ENCODE results near the gene ZKSCAN5.
A peak's percentile ranks its signal among the peaks of the same experiment; 100 is the strongest.
"Not testable (repeated sequence)": the region's sequence is repeated elsewhere in the genome, so short reads cannot be mapped to it uniquely, and the experiment has no call there.

The ZKSCAN5 gene

DNA sequence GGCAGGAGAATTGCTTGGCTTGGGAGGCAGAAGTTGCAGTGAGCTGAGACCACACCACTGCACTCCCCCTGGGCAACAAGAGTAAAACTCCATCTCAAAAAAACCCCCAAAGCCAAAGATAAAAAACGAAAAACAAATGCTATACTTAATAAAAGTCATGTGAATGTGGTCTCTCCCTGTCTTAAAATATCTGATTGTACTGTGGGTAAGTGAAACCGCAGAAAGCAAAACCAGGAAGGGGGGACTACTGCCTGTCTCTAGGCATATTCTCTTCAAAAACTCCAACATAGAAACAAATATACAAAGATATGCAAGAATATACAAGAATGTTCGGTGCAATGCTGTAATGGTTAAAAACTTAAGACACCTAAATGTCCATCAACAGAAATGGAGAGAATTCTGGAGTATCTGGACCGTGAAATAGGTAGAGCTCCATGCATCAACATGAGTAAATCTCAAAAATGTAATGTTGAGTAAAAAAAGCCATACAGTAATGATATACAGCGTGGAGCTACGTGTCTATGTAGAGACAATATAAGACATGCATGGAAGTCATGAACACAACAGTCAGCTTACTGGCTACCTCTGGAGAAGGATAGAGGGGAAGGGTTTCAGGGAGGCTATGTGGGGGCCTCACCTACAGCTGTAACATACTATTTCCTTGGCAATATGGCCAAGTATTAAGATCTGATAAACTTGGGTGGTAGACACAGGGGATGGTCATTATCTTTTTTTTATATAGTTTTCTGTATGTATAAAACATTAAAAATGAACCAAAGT is 6.5 kb upstream of the ZKSCAN5 start:
- no peak for DNase-seq (ENCODE audit: low read depth)

DNA sequence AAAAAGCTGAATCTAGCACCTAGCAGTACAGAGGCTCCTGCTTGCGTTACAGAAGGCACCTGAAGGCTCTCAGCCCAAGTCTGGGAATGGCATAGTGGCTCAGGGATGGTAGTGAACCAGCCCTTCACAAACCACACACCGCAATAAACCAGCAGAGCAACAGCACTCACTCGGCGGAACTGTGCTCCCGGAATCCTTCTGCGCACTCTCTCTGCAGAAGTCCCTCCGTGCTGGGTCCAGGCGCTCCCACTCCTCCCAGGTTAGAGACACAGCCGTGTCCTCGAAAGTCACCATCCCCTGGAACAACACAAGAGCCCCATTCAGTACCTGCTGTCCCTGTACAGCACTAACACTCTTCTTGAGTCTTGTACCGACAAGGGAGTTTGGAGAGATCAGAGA is 5.9 kb upstream of the ZKSCAN5 start:
- no peak for DNase-seq (ENCODE audit: low read depth)

DNA sequence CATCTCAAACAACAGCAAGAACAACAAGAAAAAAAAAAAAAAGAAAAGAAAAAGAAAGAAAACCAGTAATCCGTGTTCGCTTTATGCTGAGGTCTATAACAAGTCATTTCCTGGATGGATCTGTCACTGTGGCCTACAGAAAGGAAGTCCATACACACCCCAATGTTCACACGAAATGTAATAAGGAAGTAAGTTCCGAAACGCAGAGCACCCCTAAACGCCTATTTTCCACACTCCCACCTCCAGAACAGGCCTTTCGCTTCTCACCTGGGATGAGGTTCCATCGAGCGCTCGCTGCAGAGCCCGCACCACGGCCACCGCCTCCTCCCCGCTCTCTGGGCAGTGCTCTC is 5.1 kb upstream of the ZKSCAN5 start:
- no peak for DNase-seq (ENCODE audit: low read depth)

DNA sequence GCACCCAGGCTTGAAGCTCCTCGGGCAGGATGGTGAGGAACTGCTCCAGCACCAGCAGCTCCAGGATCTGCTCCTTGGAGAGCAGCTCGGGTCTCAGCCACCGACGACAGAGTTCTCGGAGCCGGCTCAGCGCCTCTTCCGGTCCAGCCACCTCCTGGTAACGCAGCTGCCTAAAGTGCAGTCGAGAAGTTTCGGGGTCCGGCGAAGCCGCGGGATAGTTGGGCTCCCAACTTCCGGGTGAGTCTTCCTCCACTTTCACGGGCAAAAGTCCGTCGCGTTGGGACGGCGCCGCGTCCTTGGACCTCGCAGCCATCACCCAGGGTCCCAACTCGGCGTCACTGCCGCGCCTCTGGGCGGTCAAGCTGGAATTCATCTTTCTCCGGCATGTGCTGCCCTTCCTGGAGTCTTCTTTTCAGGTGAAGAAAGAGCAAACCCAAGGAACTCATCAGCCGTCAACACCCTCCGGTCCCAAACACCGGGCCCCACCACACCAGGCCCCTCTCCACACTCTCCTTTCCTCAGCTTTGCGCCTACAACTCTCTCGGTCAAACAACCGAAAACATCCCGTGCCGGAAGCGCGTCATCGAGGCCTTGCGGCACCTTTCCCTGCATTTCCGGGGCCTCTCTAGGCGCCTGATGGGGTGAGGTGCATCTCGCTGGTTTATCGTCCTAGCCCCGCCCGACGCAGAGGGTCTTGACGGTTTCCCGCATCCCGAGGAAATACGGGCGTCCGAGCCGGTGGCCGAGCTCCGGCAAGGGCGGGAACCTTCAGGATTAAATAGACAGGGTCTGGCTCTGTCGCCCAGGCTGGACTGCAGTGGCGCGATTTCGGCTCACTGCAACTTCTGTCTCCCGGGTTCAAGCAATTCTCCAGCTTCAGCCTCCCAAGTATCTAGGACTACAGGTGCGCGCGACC is 4.5 kb upstream of the ZKSCAN5 start, which contains the start of gene ZNF394:
Gene ZNF394 (minus strand): TSS at position 561 of the 916 bp plus-strand sequence. CDS start 188 bp downstream, at position 373.
- DNase-seq (ENCODE audit: low read depth) = peak; percentile 75

DNA sequence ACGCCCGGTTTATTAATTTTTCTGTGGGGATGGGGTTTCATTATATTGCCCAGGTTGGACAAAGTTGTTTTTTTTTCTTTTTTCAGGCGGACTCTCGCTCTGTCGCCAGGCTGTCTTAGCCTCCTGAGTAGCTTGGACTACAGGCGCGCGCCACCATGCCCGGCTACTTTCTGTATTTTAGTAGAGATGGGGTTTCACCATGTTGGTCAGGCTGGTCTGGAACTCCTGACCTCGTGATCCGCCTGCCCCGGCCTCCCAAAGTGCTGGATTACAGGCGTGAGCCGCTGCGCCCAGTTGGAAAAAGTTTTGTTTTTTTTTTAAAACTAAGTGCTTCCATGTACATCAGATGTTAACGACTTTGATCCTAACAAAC is 3.8 kb upstream of the ZKSCAN5 start:
- no peak for DNase-seq (ENCODE audit: low read depth)

DNA sequence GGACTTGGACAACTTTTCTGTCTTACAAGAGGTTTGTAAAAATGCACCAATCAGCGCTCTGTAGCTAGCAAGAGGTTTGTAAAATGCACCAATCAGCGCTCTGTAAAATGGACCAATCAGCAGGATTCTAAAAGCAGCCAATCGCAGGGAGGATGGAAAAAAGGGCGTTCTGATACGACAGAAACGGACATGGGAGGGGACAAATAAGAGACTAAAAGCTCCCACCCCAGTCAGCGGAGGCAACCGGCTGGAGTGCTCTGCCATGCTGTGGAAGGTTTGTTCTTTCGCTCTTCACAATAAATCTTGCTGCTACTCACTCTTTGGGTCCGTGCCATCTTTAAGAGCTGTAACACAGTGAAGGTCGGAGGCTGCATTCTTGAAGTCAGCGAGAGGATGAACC is 3.2 kb upstream of the ZKSCAN5 start:
- DNase-seq (ENCODE audit: low read depth) = not testable (repeated sequence)

DNA sequence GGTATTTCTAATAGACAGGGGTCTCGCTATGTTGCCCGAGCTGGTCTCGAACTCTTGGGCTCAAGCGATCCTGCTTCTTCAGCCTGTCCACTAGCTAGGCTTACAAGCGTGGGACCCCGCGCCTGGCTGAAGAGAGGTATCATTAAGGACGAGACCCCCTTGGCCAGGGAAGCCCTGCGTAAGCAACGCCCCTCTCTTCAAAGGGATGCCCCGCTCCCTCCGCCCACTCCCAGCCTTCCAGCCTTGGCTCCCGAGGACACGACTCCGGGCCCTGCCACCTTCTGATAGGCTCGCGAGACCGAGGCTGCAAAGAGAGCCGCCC is 220 bp upstream of the ZKSCAN5 start:
- no peak for DNase-seq (ENCODE audit: low read depth)

DNA sequence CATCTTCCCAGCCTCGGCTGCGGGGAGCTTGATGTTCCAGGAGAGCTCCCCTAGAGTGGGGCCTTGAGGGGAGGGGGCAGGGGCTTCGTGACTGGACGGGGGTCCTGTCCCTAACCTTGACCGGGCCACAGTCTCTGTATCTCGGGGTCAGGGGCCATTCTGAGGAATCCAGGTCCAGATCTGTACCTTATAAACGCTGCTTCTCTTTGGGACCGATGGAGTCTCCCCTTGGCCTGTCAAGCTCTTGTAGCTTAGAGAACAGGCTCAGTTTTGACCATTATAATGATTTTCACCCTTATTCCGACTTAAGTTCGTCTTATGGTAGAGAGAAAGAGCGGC is 831 bp downstream of the ZKSCAN5 start:
- no peak for DNase-seq (ENCODE audit: low read depth)

DNA sequence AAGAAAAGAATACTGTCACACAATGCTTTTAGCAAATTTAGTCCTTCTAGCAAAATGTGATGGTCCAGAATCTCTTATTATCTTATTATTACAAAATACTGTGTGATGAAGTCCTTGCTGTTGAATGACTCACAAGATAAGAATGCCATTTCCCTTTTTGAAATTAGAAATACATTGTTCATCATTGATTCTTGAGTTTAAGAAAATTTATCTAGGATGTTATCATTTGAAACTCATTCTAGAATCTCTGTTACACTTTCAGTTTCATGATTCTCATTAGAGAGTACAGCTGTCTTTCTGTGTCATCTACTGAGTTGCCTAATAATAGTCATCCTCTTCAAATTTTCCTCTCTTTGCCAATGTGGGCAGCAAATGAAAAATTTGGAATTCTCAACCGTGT is 9.6 kb downstream of the ZKSCAN5 start:
- no peak for DNase-seq (ENCODE audit: low read depth)

DNA sequence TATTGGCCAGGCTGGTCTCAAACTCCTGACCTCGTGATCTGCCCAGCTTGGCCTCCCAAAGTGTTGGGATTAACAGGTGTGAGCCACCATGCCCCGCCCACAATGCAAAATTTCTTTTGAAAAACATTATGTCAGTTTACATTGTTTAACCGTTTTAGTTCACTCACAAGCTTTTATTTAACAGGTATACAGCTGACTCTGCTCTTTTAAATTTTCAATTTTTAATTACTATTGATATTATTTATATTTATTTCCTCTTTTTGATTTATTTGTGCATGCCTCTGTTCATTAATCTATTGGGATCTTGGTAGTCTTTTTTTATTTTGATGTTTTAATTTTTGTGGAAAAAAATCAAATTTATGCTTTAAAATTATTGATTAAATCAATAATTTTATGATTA is 16.9 kb downstream of the ZKSCAN5 start:
- no peak for DNase-seq (ENCODE audit: low read depth)

DNA sequence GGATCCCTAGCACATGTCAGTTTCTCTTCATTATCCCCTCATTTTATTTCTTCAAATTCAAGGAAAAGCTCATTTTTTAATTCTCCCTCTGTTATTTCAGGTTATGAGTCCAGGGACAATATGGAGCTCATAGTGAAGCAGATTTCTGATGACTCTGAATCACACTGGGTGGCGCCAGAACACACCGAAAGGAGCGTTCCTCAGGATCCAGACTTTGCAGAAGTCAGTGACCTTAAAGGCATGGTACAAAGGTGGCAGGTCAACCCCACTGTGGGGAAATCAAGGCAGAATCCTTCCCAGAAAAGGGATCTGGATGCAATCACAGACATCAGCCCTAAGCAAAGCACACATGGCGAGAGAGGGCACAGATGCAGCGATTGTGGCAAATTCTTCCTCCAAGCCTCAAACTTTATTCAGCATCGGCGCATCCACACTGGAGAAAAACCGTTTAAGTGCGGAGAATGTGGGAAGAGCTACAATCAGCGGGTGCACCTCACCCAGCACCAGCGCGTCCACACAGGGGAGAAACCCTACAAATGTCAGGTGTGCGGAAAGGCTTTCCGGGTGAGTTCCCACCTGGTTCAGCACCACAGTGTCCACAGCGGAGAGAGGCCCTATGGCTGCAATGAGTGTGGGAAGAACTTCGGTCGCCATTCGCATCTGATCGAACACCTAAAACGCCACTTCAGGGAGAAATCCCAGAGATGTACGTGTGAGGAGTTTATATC is 21.4 kb downstream of the ZKSCAN5 start:
- no peak for DNase-seq (ENCODE audit: low read depth)

DNA sequence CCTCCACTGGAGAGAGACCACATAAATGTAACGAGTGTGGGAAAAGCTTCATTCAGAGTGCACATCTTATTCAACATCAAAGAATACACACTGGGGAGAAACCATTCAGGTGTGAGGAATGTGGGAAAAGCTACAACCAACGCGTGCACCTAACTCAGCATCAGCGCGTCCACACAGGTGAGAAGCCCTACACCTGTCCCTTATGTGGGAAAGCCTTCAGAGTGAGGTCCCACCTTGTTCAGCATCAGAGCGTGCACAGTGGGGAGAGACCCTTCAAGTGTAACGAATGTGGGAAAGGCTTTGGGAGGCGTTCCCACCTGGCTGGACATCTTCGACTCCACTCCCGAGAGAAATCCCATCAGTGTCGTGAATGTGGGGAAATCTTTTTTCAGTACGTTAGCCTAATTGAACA is 26.9 kb downstream of the ZKSCAN5 start:
- DNase-seq (ENCODE audit: low read depth) = no peak

DNA sequence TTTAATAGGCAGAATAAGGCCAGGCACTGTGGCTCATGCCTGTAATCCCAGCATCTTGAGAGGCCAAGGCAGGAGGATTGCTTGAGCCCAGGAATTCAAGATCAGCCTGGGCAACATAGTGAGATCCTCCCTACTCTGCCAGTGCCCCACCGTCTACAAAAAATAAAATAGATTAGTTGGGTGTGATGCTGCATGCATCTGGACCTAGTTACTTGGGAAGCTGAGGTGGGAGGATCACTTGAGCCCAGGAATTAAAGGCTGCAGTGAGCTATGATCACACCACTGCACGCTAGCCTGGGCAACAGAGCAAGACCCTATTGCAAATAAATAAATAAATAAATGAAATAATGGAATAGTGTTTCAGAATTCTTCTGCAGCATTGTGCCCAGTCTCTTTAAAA is 31.2 kb downstream of the ZKSCAN5 start:
- DNase-seq (ENCODE audit: low read depth) = no peak

DNA sequence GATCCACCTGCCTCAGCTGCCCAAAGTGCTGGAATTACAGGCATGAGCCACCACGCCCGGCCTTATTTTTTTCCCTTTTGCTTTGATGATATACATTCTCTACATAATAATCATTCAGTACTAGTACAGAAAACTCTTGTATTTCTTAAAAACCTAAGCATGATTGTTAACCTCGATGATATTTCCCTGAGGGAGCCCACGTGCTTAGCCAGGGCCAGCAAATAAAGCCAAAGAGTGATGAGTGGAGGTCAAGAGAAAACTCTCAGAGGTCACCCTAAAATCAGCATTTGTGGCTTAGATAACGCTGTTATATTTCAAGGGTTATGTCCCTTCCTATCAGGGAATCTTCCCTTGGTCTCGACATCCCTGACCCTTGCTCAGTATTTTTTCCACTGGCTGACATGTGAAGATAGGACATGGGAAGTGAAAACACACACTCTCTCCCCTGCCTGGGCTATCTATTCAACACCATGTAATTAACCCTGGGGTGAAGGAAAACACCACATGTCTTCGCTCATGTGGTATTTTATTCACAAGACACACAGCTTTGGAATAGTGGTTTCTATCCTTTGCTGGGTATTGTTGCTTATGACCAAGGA is 34.9 kb downstream of the ZKSCAN5 start:
- no peak for DNase-seq (ENCODE audit: low read depth)

DNA sequence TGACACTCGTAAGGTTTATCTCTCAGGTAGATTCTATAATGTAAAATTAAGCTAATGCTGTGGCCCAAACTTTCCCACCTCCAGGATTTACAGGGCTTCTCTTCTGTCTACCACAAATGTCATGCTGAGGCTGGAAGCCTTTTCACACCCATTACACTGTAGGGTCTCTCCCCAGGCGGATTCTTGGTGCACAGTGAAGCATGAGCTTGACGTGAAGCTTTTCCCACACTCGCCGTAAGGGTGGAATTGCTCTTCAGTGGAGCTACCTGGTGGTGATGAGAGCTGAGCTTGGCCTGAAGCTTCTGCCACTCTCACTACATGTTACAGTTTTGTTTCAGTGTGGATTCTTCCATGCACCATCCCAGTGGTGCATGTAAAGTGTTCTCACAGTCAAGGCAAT is 36.1 kb downstream of the ZKSCAN5 start:
- DNase-seq (ENCODE audit: low read depth) = no peak

DNA sequence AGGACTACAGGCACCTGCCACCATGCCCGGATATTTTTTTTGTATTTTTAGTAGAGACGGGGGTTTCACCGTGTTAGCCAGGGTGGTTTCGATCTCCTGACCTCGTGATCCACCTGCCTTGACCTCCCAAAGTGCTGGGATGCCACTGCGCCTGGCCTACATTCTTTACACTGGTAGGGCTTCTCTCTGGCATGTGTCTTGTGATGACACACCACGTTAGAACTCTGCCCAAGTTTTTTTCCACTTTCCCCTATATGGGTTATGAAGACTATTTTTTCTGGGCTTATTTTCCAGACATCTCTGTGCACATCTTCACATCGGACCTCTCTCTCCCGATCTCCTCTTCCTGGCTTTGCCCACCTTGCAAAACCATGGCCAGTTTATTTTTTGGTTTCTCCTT is 36.8 kb downstream of the ZKSCAN5 start:
- no peak for DNase-seq (ENCODE audit: low read depth)

DNA sequence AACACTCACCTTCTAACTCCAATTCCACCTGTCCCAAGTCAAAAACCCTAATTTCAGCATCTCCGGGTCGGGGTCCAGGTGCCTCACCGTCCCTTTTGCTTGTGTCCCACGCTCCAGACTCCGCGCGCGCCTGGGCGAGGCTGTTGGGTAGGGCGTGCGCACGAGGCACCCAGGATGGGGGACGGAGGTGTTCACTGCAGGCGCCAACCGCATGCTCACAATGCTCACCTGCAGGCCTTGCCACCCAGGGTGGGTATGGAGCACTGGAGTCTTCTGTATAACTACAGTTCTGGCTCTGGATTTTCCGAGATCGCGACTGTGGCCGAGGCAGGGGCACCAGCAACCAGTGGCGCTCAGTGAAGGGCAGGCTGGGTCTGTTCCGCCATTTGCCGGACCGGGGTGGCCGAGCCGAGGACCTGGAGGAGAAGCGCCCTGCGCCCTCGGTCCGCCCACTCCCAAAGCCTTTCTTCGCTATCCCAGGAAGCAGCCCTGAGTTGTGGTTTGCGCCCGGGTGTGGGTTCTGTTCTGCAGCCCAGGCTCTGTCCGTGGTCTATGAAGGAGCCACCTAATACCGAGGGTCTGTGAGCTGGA is 38.7 kb downstream of the ZKSCAN5 start:
- no peak for DNase-seq (ENCODE audit: low read depth)

DNA sequence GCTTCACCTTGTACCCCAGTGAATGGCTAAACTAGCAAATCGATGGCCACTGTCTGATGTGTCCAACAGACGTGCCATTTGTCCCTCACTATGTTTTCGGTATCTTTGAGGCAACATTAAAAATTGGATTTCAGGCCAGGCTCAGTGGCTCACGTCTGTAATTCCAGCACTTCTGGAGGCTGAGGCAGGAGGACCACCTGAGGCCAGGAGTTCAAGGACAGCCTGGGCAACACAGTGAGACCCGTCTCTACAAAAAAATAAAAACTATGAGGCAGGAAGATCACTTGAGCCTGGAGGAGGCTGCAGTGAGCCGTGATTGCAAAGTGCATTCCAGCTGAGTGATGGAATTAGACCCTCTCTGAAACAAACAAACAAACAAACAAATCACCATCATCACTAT is 39.5 kb downstream of the ZKSCAN5 start:
- DNase-seq (ENCODE audit: low read depth) = no peak

DNA sequence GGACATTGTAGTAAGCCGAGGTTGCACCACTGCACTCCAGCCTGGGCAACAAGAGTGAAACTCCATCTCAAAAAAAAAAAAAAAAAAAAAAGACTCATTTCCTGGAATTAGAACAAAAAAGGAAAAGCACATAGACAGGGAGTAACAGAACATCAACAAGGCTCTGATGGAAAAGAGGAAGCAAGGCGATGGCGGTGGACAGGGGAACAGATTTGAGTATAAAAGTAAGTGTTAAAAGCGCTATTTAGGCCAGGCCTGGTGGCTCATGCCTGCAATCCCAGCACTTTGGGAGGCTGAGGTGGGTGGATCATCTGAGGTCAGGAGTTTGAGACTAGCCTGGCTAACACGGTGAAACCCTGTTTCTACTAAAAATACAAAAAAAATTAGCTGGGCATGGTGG is 40.8 kb downstream of the ZKSCAN5 start:
- DNase-seq (ENCODE audit: low read depth) = not testable (repeated sequence)

DNA sequence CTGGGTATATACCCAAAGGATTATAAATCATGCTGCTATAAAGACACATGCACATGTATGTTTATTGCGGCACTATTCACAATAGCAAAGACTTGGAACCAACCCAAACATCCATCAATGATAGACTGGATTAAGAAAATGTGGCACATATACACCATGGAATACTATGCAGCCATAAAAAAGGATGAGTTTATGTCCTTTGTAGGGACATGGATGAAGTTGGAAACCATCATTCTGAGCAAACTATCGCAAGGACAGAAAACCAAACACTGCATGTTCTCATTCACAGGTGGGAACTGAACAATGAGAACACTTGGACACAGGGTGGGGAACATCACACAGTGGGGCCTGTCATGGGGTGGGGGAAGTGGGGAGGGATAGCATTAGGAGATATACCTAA is 45.1 kb downstream of the ZKSCAN5 start:
- DNase-seq (ENCODE audit: low read depth) = not testable (repeated sequence)

DNA sequence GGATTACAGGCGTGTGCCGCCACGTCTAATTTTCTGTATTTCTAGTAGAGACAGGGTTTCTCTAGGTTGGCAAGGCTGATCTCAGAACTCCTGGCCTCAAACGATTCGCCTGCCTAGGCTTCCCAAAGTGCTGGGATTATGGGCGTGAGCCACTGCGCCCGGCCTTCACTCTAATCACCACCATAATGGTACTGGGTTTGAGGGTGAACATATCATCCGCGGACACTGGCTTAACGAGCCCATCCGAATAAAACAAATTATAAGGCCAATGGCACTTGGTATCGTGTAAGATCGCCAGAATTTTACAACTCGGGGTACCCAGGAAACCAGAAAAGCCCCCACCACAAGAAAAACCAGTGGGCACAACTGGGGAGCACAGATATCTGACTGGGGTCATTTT is 46.9 kb downstream of the ZKSCAN5 start:
- DNase-seq (ENCODE audit: low read depth) = no peak

Measured in GM04504 (cell line).